Mesenchymal stem cell (in vitro differentiated cells and primary cell): ENCODE results near the gene SEMA4D. TPM values are rescaled to one million over a fixed set of nuclear protein-coding genes. Genes with fewer than 3 reads are reported as not detected.

Source experiments
- DNase-seq: peaks from one replicate; pipeline ENCODE4 v3.0.0-alpha.2; 2013
- H2AFZ ChIP-seq: one replicate; pipeline ENCODE4 v1.6.1; 2013; ENCODE audit warnings: low read depth, mild to moderate bottlenecking, control low read depth, inconsistent platforms, low read length, moderate library complexity
- H2AK5ac ChIP-seq: 2 replicates; pipeline ENCODE4 v1.6.1; 2013; ENCODE audit warnings: low read length, moderate library complexity, mild to moderate bottlenecking, inconsistent platforms; ENCODE audit not compliant: severe bottlenecking
- H2BK120ac ChIP-seq: one replicate; pipeline ENCODE4 v1.6.1; 2013; ENCODE audit warnings: low read depth, mild to moderate bottlenecking, inconsistent platforms, low read length, moderate library complexity
- H2BK12ac ChIP-seq, 2 experiments: one replicate each; pipeline ENCODE4 v1.6.1; 2013; ENCODE audit warnings: inconsistent platforms in 2 of 2, low read length in 2 of 2, mild to moderate bottlenecking in 2 of 2, moderate library complexity in 2 of 2, control low read depth in 1 of 2
- H2BK15ac ChIP-seq: one replicate; pipeline ENCODE4 v1.6.1; 2013; ENCODE audit warnings: mild to moderate bottlenecking, low read depth, inconsistent platforms; ENCODE audit not compliant: poor library complexity, severe bottlenecking
- H2BK5ac ChIP-seq: 2 replicates; pipeline ENCODE4 v1.6.1; 2013; ENCODE audit warnings: low read depth, mild to moderate bottlenecking, low read length, control low read depth, inconsistent platforms; ENCODE audit not compliant: poor library complexity, severe bottlenecking
- H3K14ac ChIP-seq, 2 experiments: one replicate each; pipeline ENCODE4 v1.6.1; 2013; ENCODE audit warnings: inconsistent platforms in 2 of 2, low read length in 2 of 2, control low read depth in 1 of 2, mild to moderate bottlenecking in 1 of 2, moderate library complexity in 1 of 2
- H3K18ac ChIP-seq, 2 experiments: one replicate each; pipeline ENCODE4 v1.6.1; 2013; ENCODE audit warnings: inconsistent platforms in 2 of 2, low read length in 2 of 2, control low read depth in 1 of 2, low read depth in 1 of 2, mild to moderate bottlenecking in 1 of 2
- H3K23ac ChIP-seq, 2 experiments: one replicate each; pipeline ENCODE4 v1.6.1; 2013; ENCODE audit warnings: inconsistent platforms in 2 of 2, low read length in 2 of 2, mild to moderate bottlenecking in 2 of 2, moderate library complexity in 2 of 2, control low read depth in 1 of 2
- H3K27ac ChIP-seq: 2 replicates; pipeline ENCODE4 v1.5.1; 2013; ENCODE audit warnings: mild to moderate bottlenecking, moderate library complexity, low read length, control low read depth, inconsistent platforms; ENCODE audit not compliant: poor library complexity, severe bottlenecking
- H3K27me3 ChIP-seq, 2 experiments: 2 replicates each; pipeline versions ENCODE4 v1.6.1 to v1.7.0; 2013; ENCODE audit warnings: low read length in 2 of 2, mild to moderate bottlenecking in 2 of 2, moderate library complexity in 2 of 2, control low read depth in 1 of 2, inconsistent platforms in 1 of 2; ENCODE audit not compliant: control insufficient read depth in 1 of 2, insufficient read depth in 1 of 2
- H3K36me3 ChIP-seq, 2 experiments: 2 replicates each; pipeline versions ENCODE4 v1.6.1 to v1.7.0; 2013; ENCODE audit warnings: low read length in 2 of 2, control low read depth in 1 of 2, inconsistent platforms in 1 of 2, low read depth in 1 of 2, mild to moderate bottlenecking in 1 of 2; ENCODE audit not compliant: insufficient read depth in 2 of 2, control insufficient read depth in 1 of 2
- H3K4ac ChIP-seq, 2 experiments: one replicate each; pipeline ENCODE4 v1.6.1; 2013; ENCODE audit warnings: inconsistent platforms in 2 of 2, low read length in 2 of 2, mild to moderate bottlenecking in 2 of 2, moderate library complexity in 2 of 2, control low read depth in 1 of 2, low read depth in 1 of 2
- H3K4me1 ChIP-seq: 2 replicates; pipeline ENCODE4 v1.6.1; 2013; ENCODE audit warnings: low read depth, low read length, control low read depth; ENCODE audit not compliant: control insufficient read depth, insufficient read depth
- H3K4me2 ChIP-seq: 2 replicates; pipeline ENCODE4 v1.6.1; 2013; ENCODE audit warnings: low read length, mild to moderate bottlenecking, inconsistent platforms; ENCODE audit not compliant: poor library complexity, severe bottlenecking
- H3K4me3 ChIP-seq, 2 experiments: 2 replicates each; pipeline versions ENCODE4 v1.5.1 to v1.7.0; 2013; ENCODE audit warnings: low read length in 2 of 2, mild to moderate bottlenecking in 2 of 2, control low read depth in 1 of 2, low read depth in 1 of 2; ENCODE audit not compliant: insufficient read depth in 1 of 2
- H3K79me1 ChIP-seq: replicated peaks from 2 replicates; pipeline ENCODE4 v1.6.1; 2013; ENCODE audit warnings: mild to moderate bottlenecking, control low read depth, low read length, inconsistent platforms; ENCODE audit not compliant: poor library complexity, severe bottlenecking
- H3K9ac ChIP-seq: 2 replicates; pipeline ENCODE4 v1.7.0; 2013; ENCODE audit warnings: mild to moderate bottlenecking, low read length, moderate library complexity
- H3K9me3 ChIP-seq: 2 replicates; pipeline ENCODE4 v1.7.0; 2013; ENCODE audit warnings: mild to moderate bottlenecking, low read length; ENCODE audit not compliant: control insufficient read depth
- H4K8ac ChIP-seq: one replicate; pipeline ENCODE4 v1.6.1; 2013; ENCODE audit warnings: inconsistent platforms, mild to moderate bottlenecking, low read length, moderate library complexity
- H4K91ac ChIP-seq: one replicate; pipeline ENCODE4 v1.6.1; 2013; ENCODE audit warnings: mild to moderate bottlenecking, low read length, inconsistent platforms
- WGBS: methylation state at CpG from one replicate; pipeline ENCODE4 v1.1.7; 2013; ENCODE audit warnings: mixed read lengths; 5-methylcytosine and 5-hydroxymethylcytosine counted together
- polyA plus RNA-seq, 2 experiments: library from polyadenylated mRNA; stranded (reverse); fragments of 200-250 nt; gene quantifications; one replicate each; pipeline ENCODE4 v1.2.3, GENCODE V29; 2013

The SEMA4D gene
- 3.2 TPM for polyA plus RNA-seq (2013, experiment 1 of 2)
- polyA plus RNA-seq (2013, experiment 2 of 2): 3.2 TPM

GRCh38 chr9:89497978-89498851, at the start of gene SEMA4D:
SEMA4D (minus strand) TSS chr9:89498113; CDS start chr9:89405456, 92,657 bp downstream.
- Histone ChIP-seq H3K9me3 (no peaks in the 10 kb centered on the region), H3K18ac (peak within 1 kb of the TSS in 1 of 2 experiments; percentile 26), H3K36me3 (peaks cover 0 to 5% of the 10 kb centered on the region in 2 experiments), H4K8ac (peak within 1 kb of the TSS; percentile 78), H2BK120ac (peak within 1 kb of the TSS; percentile 29), H2AK5ac (peak within 1 kb of the TSS; percentile 85), H3K4me1 (peaks cover 36% of the 10 kb centered on the region), H3K23ac (no peak within 1 kb of the TSS), H2BK5ac (peak within 1 kb of the TSS; percentile 48), H4K91ac (peak within 1 kb of the TSS; percentile 52), H3K14ac (no peak within 1 kb of the TSS), H2BK12ac (no peak within 1 kb of the TSS), H3K27me3 (peaks cover 4 to 73% of the 10 kb centered on the region in 2 experiments), H3K4ac (no peak within 1 kb of the TSS), H2BK15ac (no peak within 1 kb of the TSS), H3K79me1 (peaks cover 18% of the 10 kb centered on the region), H2AFZ (no peak within 1 kb of the TSS), H3K4me3 (peak within 1 kb of the TSS; percentile 56 to 74), H3K27ac (no peak within 1 kb of the TSS), H3K4me2 (peak within 1 kb of the TSS; percentile 85), H3K9ac (no peak within 1 kb of the TSS)
- DNase-seq: peak; percentile 60
- WGBS: 17% methylated on average over 37 of the region's 42 CpGs

DNA sequence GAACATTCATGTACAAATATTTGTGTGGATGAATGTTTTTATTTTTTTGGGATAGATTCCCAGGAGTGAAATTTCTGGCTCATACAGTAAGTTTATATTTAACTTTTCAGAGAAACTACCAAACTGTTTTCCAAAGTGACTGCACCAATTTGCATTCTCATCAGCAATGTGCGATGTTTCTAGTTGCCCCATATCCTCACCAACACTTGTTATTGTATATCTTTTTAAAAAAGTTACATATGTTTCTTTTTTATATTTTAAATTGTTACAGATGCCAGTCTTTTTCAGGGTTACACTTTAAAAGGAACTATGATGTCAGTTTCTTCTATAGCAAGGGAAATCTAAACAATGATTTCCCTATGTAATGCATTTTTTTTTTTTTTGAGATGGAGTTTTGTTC, 49.1 kb upstream of the SEMA4D start:
- Histone ChIP-seq H3K4ac (no peak overlapping the region), H3K79me1 (no peaks in the 10 kb centered on the region), H3K18ac (no peak overlapping the region), H2AK5ac (no peak overlapping the region), H3K4me2 (no peak overlapping the region), H2BK120ac (no peak overlapping the region), H3K9ac (no peak overlapping the region), H3K4me3 (no peak overlapping the region), H3K4me1 (peaks cover 9% of the 10 kb centered on the region), H3K27me3 (peaks cover 0 to 20% of the 10 kb centered on the region in 2 experiments), H3K23ac (no peak overlapping the region), H3K9me3 (peaks cover 11% of the 10 kb centered on the region), H3K27ac (no peak overlapping the region), H2AFZ (no peak overlapping the region), H3K36me3 (no peaks in the 10 kb centered on the region), H2BK15ac (no peak overlapping the region), H3K14ac (no peak overlapping the region), H2BK5ac (no peak overlapping the region), H4K8ac (no peak overlapping the region), H4K91ac (no peak overlapping the region), H2BK12ac (no peak overlapping the region)
- no CpG with 5 or more reads among the region's 1 CpG for WGBS
- no peak for DNase-seq

GRCh38 chr9:89544279-89544661, 46.4 kb upstream of the SEMA4D start:
- H3K27me3 ChIP-seq: peaks cover 0 to 14% of the 10 kb centered on the region in 2 experiments
- no peak overlapping the region for H2AK5ac ChIP-seq
- peaks cover 11% of the 10 kb centered on the region for H3K9me3 ChIP-seq
- peaks cover 13% of the 10 kb centered on the region for H3K4me1 ChIP-seq
- H2BK5ac ChIP-seq: no peak overlapping the region
- WGBS: 78% methylated on average over 5 of the region's 5 CpGs
- no peak for DNase-seq
- no peaks in the 10 kb centered on the region for H3K79me1 ChIP-seq
- H2BK12ac ChIP-seq: no peak overlapping the region
- H4K8ac ChIP-seq: no peak overlapping the region
- H2BK120ac ChIP-seq: no peak overlapping the region
- no peak overlapping the region for H3K27ac ChIP-seq
- no peak overlapping the region for H4K91ac ChIP-seq
- no peak overlapping the region for H3K23ac ChIP-seq
- no peak overlapping the region for H3K4me2 ChIP-seq
- H3K18ac ChIP-seq: no peak overlapping the region
- no peak overlapping the region for H2BK15ac ChIP-seq
- H3K36me3 ChIP-seq: no peaks in the 10 kb centered on the region
- H2AFZ ChIP-seq: no peak overlapping the region
- H3K14ac ChIP-seq: peak overlapping the region in 1 of 2 experiments; percentile 41
- no peak overlapping the region for H3K4me3 ChIP-seq
- H3K4ac ChIP-seq: no peak overlapping the region
- H3K9ac ChIP-seq: no peak overlapping the region

- Histone ChIP-seq H3K23ac (no peak overlapping the region), H2BK120ac (no peak overlapping the region), H3K4ac (no peak overlapping the region), H2BK15ac (no peak overlapping the region), H3K4me2 (no peak overlapping the region), H3K27ac (no peak overlapping the region), H3K27me3 (peaks cover 0 to 14% of the 10 kb centered on the region in 2 experiments), H2AFZ (no peak overlapping the region), H3K14ac (no peak overlapping the region), H3K9me3 (peaks cover 11% of the 10 kb centered on the region), H2BK12ac (no peak overlapping the region), H4K8ac (no peak overlapping the region), H3K79me1 (no peaks in the 10 kb centered on the region), H4K91ac (no peak overlapping the region), H3K4me3 (no peak overlapping the region), H2BK5ac (no peak overlapping the region), H3K4me1 (peaks cover 13% of the 10 kb centered on the region), H3K18ac (no peak overlapping the region), H3K36me3 (no peaks in the 10 kb centered on the region), H2AK5ac (peak overlapping the region; percentile 39), H3K9ac (no peak overlapping the region)
- 89% methylated on average over 14 of the region's 14 CpGs for WGBS
- DNase-seq: no peak
Observed at GRCh38 chr9:89543621-89544278, 45.8 kb upstream of the SEMA4D start.
